HepG2 (cell line): Measurements from ENCODE around the gene EMILIN1. TPM values are rescaled to one million over a fixed set of nuclear protein-coding genes. Genes with fewer than 3 reads are reported as not detected.

Source experiments
- AGO2 ChIP-seq: fragments of 200-400 bp; formaldehyde crosslinking; optimal IDR thresholded peaks from 2 replicates; pipeline ENCODE3; 2017; ENCODE audit warnings: mild to moderate bottlenecking, low read depth, low read length, moderate library complexity
- CC2D1A ChIP-seq: sonication (generic); formaldehyde crosslinking; IDR thresholded peaks from 2 replicates; pipeline ENCODE4 v1.8.1; 2023; ENCODE audit warnings: mild to moderate bottlenecking, missing genetic modification reagents
- CEBPB ChIP-seq: IDR thresholded peaks from 2 replicates; pipeline ENCODE4 v1.6.1; 2011; ENCODE audit warnings: low read depth, low read length, improper control_type of control experiment, borderline replicate concordance
- EHMT2 ChIP-seq: fragments of 200-600 bp; sonication (generic); IDR thresholded peaks from 2 replicates; pipeline ENCODE4 v1.7.0; 2017; ENCODE audit warnings: antibody characterized with exemption, low read depth, low read length, borderline replicate concordance
- ERF ChIP-seq: IDR thresholded peaks from 2 replicates; pipeline ENCODE4 v1.6.1; 2018; ENCODE audit warnings: missing biosample characterization, missing genetic modification reagents
- KMT2B ChIP-seq: IDR thresholded peaks from 2 replicates; pipeline ENCODE4 v1.6.1; 2016; ENCODE audit warnings: missing genetic modification reagents, missing compliant biosample characterization
- MAF1 ChIP-seq: sonication (generic); formaldehyde crosslinking; IDR thresholded peaks from 2 replicates; pipeline ENCODE4 v1.5.0; 2020; ENCODE audit warnings: missing genetic modification reagents, borderline replicate concordance
- MIER2 ChIP-seq: IDR thresholded peaks from 2 replicates; pipeline ENCODE4 v1.6.1; 2016; ENCODE audit warnings: missing biosample characterization, missing genetic modification reagents
- MIER3 ChIP-seq: IDR thresholded peaks from 2 replicates; pipeline ENCODE4 v1.6.1; 2016; ENCODE audit warnings: missing compliant biosample characterization, borderline replicate concordance
- MTA3 ChIP-seq: sonication (generic); formaldehyde crosslinking; IDR thresholded peaks from 2 replicates; pipeline ENCODE4 v1.4.0; 2020; ENCODE audit warnings: missing genetic modification reagents
- MXI1 ChIP-seq: IDR thresholded peaks from 3 replicates; pipeline ENCODE4 v1.6.1; 2012; ENCODE audit warnings: low read depth, low read length, inconsistent platforms, borderline replicate concordance
- NR2F2 ChIP-seq: IDR thresholded peaks from 2 replicates; pipeline ENCODE4 v1.6.1; 2012; ENCODE audit warnings: low read depth, inconsistent platforms, borderline replicate concordance
- POGZ ChIP-seq: sonication (generic); formaldehyde crosslinking; IDR thresholded peaks from 2 replicates; pipeline ENCODE4 v1.4.0; 2020; ENCODE audit warnings: mild to moderate bottlenecking, missing genetic modification reagents
- RBM39 ChIP-seq: fragments of 200-400 bp; formaldehyde crosslinking; IDR thresholded peaks from one replicate; pipeline ENCODE4 v1.6.1; 2018; ENCODE audit warnings: antibody characterized with exemption, mild to moderate bottlenecking, low read depth, low read length; ENCODE audit not compliant: poor library complexity, severe bottlenecking
- REL ChIP-seq: sonication (generic); formaldehyde crosslinking; conservative IDR thresholded peaks from 2 replicates; pipeline ENCODE4 v1.8.0; 2022; ENCODE audit warnings: mild to moderate bottlenecking, missing genetic modification reagents, moderate library complexity
- SMARCE1 ChIP-seq: fragments of 450-650 bp; IDR thresholded peaks from 2 replicates; pipeline ENCODE4 v1.6.1; 2017; ENCODE audit warnings: borderline replicate concordance
- SNAPC2 ChIP-seq: sonication (generic); formaldehyde crosslinking; IDR thresholded peaks from 2 replicates; pipeline ENCODE4 v1.8.1; 2022; ENCODE audit warnings: mild to moderate bottlenecking, missing genetic modification reagents
- ZFYVE20 ChIP-seq: sonication (generic); formaldehyde crosslinking; IDR thresholded peaks from 2 replicates; pipeline ENCODE4 v1.8.0; 2023; ENCODE audit warnings: low read depth, mild to moderate bottlenecking, moderate library complexity, missing genetic modification reagents, borderline replicate concordance
- ZNF124 ChIP-seq: sonication (generic); formaldehyde crosslinking; IDR thresholded peaks from 2 replicates; pipeline ENCODE4 v1.4.0; 2020; ENCODE audit warnings: missing genetic modification reagents
- ZNF205 ChIP-seq: IDR thresholded peaks from 2 replicates; pipeline ENCODE4 v1.6.1; 2018; ENCODE audit warnings: missing biosample characterization, missing genetic modification reagents
- ZNF44 ChIP-seq: sonication (generic); formaldehyde crosslinking; IDR thresholded peaks from 2 replicates; pipeline ENCODE4 v1.5.1; 2020; ENCODE audit warnings: mild to moderate bottlenecking, missing genetic modification reagents
- polyA plus RNA-seq, 8 experiments: library from polyadenylated mRNA; depleted of rRNA in 3 of 8; stranded (reverse) in 7 of 8; unstranded in 1 of 8; fragments of >200 nt; fragmentation: Illumina TruSeq in 4 of 8; extraction: Trizol in 4 of 8; gene quantifications; 2 replicates each; pipeline versions ENCODE4 v1.2.1 to v1.2.3, GENCODE V29; 2011 to 2016; ENCODE audit warnings: low read depth in 4 of 8, missing spikeins in 1 of 8, mixed read lengths in 1 of 8; ENCODE audit not compliant: insufficient read depth in 1 of 8
- total RNA-seq, 5 experiments: library from RNA; depleted of rRNA; stranded (reverse); fragments of >200 nt; fragmentation: Illumina TruSeq; extraction: Trizol; gene quantifications; 2 replicates each; pipeline ENCODE4 v1.2.3, GENCODE V29; 2016; ENCODE audit warnings: low read depth in 1 of 5
- TF ChIP-seq, protein P1 (sequence below): sonication (generic); formaldehyde crosslinking; IDR thresholded peaks from 2 replicates; pipeline ENCODE4 v1.4.0; 2020; ENCODE audit warnings: missing genetic modification reagents
- TF ChIP-seq, protein P2 (sequence below): IDR thresholded peaks from 2 replicates; pipeline ENCODE4 v1.6.1; 2016; ENCODE audit warnings: mild to moderate bottlenecking, missing biosample characterization, missing genetic modification reagents
- TF ChIP-seq, protein P3 (sequence below): sonication (generic); formaldehyde crosslinking; IDR thresholded peaks from 2 replicates; pipeline ENCODE4 v1.8.0; 2022; ENCODE audit warnings: mild to moderate bottlenecking, missing genetic modification reagents, moderate library complexity
- TF ChIP-seq, protein P4 (sequence below): sonication (generic); formaldehyde crosslinking; IDR thresholded peaks from 2 replicates; pipeline ENCODE4 v1.9.0; 2022; ENCODE audit warnings: missing genetic modification reagents, mild to moderate bottlenecking, borderline replicate concordance

EMILIN1 gene
- total and polyA plus RNA-seq, 2 of the 13 experiments (the other 11 are each of a cell fraction or from before 2014, with no cell fraction given), result 8.1 to 9.7 TPM

DNA sequence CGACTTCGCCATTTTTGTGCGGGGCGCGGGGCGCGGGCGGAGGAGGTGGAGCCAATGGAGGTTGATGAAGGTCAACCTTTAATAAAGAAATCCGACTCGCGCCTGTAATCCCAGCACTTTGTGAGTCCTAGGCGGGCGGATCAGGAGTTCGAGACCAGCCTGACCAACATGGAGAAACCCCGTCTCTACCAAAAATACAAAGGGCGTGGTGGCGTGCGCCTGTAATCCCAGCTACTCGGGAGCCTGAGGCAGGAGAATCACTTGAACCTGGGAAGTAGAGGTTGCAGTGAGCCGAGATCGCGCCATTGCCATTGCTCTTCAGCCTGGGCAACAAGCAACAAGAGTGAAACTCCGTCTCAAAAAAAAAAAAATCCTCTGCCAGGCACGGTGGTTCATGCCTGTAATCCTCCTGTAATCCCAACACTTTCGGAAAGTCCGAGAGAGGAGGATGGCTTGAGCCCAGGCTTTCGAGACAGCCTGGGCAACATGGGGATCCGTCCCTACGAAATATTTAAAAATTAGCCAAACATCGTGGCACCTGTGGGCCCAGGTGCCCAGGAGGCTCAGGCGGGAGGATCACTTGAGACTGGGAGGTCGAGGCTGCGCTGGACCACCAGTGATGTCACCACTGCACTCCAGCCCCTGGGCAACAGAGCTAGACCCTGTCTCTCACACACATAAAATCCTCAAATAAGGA is 56.5 kb downstream of the EMILIN1 start (continued):
- TF ChIP-seq, protein P1, sequence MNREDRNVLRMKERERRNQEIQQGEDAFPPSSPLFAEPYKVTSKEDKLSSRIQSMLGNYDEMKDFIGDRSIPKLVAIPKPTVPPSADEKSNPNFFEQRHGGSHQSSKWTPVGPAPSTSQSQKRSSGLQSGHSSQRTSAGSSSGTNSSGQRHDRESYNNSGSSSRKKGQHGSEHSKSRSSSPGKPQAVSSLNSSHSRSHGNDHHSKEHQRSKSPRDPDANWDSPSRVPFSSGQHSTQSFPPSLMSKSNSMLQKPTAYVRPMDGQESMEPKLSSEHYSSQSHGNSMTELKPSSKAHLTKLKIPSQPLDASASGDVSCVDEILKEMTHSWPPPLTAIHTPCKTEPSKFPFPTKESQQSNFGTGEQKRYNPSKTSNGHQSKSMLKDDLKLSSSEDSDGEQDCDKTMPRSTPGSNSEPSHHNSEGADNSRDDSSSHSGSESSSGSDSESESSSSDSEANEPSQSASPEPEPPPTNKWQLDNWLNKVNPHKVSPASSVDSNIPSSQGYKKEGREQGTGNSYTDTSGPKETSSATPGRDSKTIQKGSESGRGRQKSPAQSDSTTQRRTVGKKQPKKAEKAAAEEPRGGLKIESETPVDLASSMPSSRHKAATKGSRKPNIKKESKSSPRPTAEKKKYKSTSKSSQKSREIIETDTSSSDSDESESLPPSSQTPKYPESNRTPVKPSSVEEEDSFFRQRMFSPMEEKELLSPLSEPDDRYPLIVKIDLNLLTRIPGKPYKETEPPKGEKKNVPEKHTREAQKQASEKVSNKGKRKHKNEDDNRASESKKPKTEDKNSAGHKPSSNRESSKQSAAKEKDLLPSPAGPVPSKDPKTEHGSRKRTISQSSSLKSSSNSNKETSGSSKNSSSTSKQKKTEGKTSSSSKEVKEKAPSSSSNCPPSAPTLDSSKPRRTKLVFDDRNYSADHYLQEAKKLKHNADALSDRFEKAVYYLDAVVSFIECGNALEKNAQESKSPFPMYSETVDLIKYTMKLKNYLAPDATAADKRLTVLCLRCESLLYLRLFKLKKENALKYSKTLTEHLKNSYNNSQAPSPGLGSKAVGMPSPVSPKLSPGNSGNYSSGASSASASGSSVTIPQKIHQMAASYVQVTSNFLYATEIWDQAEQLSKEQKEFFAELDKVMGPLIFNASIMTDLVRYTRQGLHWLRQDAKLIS (CRISPR knock-in tag), result no peak
- TF ChIP-seq CC2D1A (CRISPR knock-in tag) (no peak), ZNF124 (CRISPR knock-in tag) (no peak), ZNF44 (CRISPR knock-in tag) (0 out of 2 replicates have a peak, but pooled peaks have one; percentile 32), RBM39 (no peak), SNAPC2 (CRISPR knock-in tag) (no peak), MTA3 (CRISPR knock-in tag) (no peak), NR2F2 (no peak), REL (CRISPR knock-in tag) (no peak), SMARCE1 (no peak), ERF (peak; percentile 4; the same call in 1 of the 2 replicates), ZNF205 (CRISPR knock-in tag) (no peak), CEBPB (no peak), POGZ (CRISPR knock-in tag) (no peak), EHMT2 (no peak), MIER3 (CRISPR knock-in tag) (0 out of 2 replicates have a peak, but pooled peaks have one; percentile 29), MAF1 (CRISPR knock-in tag) (no peak), AGO2 (no peak), ZFYVE20 (CRISPR knock-in tag) (no peak), MXI1 (no peak), KMT2B (CRISPR knock-in tag) (no peak), MIER2 (CRISPR knock-in tag) (no peak)
- TF ChIP-seq, protein P2, sequence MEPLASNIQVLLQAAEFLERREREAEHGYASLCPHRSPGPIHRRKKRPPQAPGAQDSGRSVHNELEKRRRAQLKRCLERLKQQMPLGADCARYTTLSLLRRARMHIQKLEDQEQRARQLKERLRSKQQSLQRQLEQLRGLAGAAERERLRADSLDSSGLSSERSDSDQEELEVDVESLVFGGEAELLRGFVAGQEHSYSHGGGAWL (CRISPR knock-in tag), result no peak; the same call in 1 of the 2 replicates
- TF ChIP-seq, protein P3, sequence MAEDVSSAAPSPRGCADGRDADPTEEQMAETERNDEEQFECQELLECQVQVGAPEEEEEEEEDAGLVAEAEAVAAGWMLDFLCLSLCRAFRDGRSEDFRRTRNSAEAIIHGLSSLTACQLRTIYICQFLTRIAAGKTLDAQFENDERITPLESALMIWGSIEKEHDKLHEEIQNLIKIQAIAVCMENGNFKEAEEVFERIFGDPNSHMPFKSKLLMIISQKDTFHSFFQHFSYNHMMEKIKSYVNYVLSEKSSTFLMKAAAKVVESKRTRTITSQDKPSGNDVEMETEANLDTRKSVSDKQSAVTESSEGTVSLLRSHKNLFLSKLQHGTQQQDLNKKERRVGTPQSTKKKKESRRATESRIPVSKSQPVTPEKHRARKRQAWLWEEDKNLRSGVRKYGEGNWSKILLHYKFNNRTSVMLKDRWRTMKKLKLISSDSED (CRISPR knock-in tag), result no peak
- TF ChIP-seq, protein P4, sequence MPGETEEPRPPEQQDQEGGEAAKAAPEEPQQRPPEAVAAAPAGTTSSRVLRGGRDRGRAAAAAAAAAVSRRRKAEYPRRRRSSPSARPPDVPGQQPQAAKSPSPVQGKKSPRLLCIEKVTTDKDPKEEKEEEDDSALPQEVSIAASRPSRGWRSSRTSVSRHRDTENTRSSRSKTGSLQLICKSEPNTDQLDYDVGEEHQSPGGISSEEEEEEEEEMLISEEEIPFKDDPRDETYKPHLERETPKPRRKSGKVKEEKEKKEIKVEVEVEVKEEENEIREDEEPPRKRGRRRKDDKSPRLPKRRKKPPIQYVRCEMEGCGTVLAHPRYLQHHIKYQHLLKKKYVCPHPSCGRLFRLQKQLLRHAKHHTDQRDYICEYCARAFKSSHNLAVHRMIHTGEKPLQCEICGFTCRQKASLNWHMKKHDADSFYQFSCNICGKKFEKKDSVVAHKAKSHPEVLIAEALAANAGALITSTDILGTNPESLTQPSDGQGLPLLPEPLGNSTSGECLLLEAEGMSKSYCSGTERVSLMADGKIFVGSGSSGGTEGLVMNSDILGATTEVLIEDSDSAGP (CRISPR knock-in tag), result no peak
